CD1c-positive myeloid dendritic cell (primary cell): ENCODE results near the gene RTRAF.
A peak's percentile ranks its signal among the peaks of the same experiment; 100 is the strongest.

ENCODE experiments used
- DNase-seq: peaks from one replicate; pipeline ENCODE4 v3.0.0-alpha.2; 2016; ENCODE audit errors: extremely low spot score

The RTRAF gene

GRCh38 chr14:51989293-51990234, at the start of gene RTRAF:
TSS of gene RTRAF (plus strand) at chr14:51989546. CDS start at chr14:51989640, 94 bp downstream.
- DNase-seq = peak; percentile 95

GRCh38 chr14:51939755-51940301, 49.5 kb upstream of the RTRAF start:
- no peak for DNase-seq

- no peak for DNase-seq
Measured at GRCh38 chr14:51942971-51943370, 46.4 kb upstream of the RTRAF start.

GRCh38 chr14:51950007-51950406, 39.3 kb upstream of the RTRAF start:
- no peak for DNase-seq

- no peak for DNase-seq
Measured at GRCh38 chr14:51951656-51952055, 37.7 kb upstream of the RTRAF start.

- DNase-seq = no peak
Measured at GRCh38 chr14:51954031-51954430, 35.3 kb upstream of the RTRAF start.

- no peak for DNase-seq
Measured at GRCh38 chr14:51954657-51955056, 34.7 kb upstream of the RTRAF start.

- no peak for DNase-seq
Measured at GRCh38 chr14:51957950-51958349, 31.4 kb upstream of the RTRAF start.

- DNase-seq = no peak
Measured at GRCh38 chr14:51959928-51960327, 29.4 kb upstream of the RTRAF start.

GRCh38 chr14:51960866-51961265, 28.5 kb upstream of the RTRAF start:
- no peak for DNase-seq

GRCh38 chr14:51962711-51963110, 26.6 kb upstream of the RTRAF start:
- DNase-seq = no peak

- no peak for DNase-seq
Measured at GRCh38 chr14:51963286-51963685, 26.1 kb upstream of the RTRAF start.

GRCh38 chr14:51967521-51967920, 21.8 kb upstream of the RTRAF start:
- no peak for DNase-seq

GRCh38 chr14:51969852-51970540, 19.4 kb upstream of the RTRAF start:
- no peak for DNase-seq

- DNase-seq = no peak
Measured at GRCh38 chr14:51972566-51972965, 16.8 kb upstream of the RTRAF start.

GRCh38 chr14:51977075-51977474, 12.3 kb upstream of the RTRAF start:
- DNase-seq = no peak

GRCh38 chr14:51978681-51979085, 10.7 kb upstream of the RTRAF start:
- no peak for DNase-seq

GRCh38 chr14:51979088-51979709, 10.1 kb upstream of the RTRAF start:
- DNase-seq = peak; percentile 86

- DNase-seq = no peak
Measured at GRCh38 chr14:51981218-51981854, 8.0 kb upstream of the RTRAF start.

GRCh38 chr14:51988221-51988620, 1.1 kb upstream of the RTRAF start:
- no peak for DNase-seq

GRCh38 chr14:51990488-51990887, 1.1 kb downstream of the RTRAF start:
- no peak for DNase-seq
